ENCODE results near the gene UNC13D. TPM values are rescaled to one million over a fixed set of nuclear protein-coding genes. Genes with fewer than 3 reads are reported as not detected.

The UNC13D gene
- total RNA-seq, 1 experiment from 2014 or later = 138 TPM

- no peak for DNase-seq (ENCODE audit: low spot score)
Measured at GRCh38 chr17:75850928-75851692, 6.9 kb upstream of the UNC13D start.

- no peak for DNase-seq (ENCODE audit: low spot score)
Measured at GRCh38 chr17:75849724-75850123, 5.5 kb upstream of the UNC13D start.

GRCh38 chr17:75849279-75849646 is 5.1 kb upstream of the UNC13D start:
- DNase-seq (ENCODE audit: low spot score) = no peak

- DNase-seq (ENCODE audit: low spot score) = peak; percentile 53
Measured at GRCh38 chr17:75848523-75849278, 4.5 kb upstream of the UNC13D start.

- DNase-seq (ENCODE audit: low spot score) = no peak
Measured at GRCh38 chr17:75847614-75848522, 3.7 kb upstream of the UNC13D start.

GRCh38 chr17:75846692-75847613 is 2.7 kb upstream of the UNC13D start:
- no peak for DNase-seq (ENCODE audit: low spot score)

- DNase-seq (ENCODE audit: low spot score) = peak; percentile 56
Measured at GRCh38 chr17:75845933-75846691, 1.9 kb upstream of the UNC13D start.

- peak; percentile 93 for DNase-seq (ENCODE audit: low spot score)
Measured at GRCh38 chr17:75845058-75845711, 981 bp upstream of the UNC13D start.

- DNase-seq (ENCODE audit: low spot score) = peak; percentile 98
Measured at GRCh38 chr17:75844530-75845057, 390 bp upstream of the UNC13D start.

GRCh38 chr17:75842963-75843576 is 1.1 kb downstream of the UNC13D start:
- DNase-seq (ENCODE audit: low spot score) = no peak

GRCh38 chr17:75842411-75842810 is 1.8 kb downstream of the UNC13D start:
- DNase-seq (ENCODE audit: low spot score) = no peak

- peak; percentile 55 for DNase-seq (ENCODE audit: low spot score)
Measured at GRCh38 chr17:75840799-75841164, 3.4 kb downstream of the UNC13D start.

- no peak for DNase-seq (ENCODE audit: low spot score)
Measured at GRCh38 chr17:75839942-75840798, 4.0 kb downstream of the UNC13D start.

- no peak for DNase-seq (ENCODE audit: low spot score)
Measured at GRCh38 chr17:75838410-75838809, 5.8 kb downstream of the UNC13D start.

- no peak for DNase-seq (ENCODE audit: low spot score)
Measured at GRCh38 chr17:75837899-75838298, 6.3 kb downstream of the UNC13D start.

- DNase-seq (ENCODE audit: low spot score) = no peak
Measured at GRCh38 chr17:75836605-75837004, 7.6 kb downstream of the UNC13D start.

GRCh38 chr17:75835654-75835987 is 8.6 kb downstream of the UNC13D start:
- DNase-seq (ENCODE audit: low spot score) = no peak

GRCh38 chr17:75834928-75835653 is 9.1 kb downstream of the UNC13D start:
- DNase-seq (ENCODE audit: low spot score) = no peak

All from A172 (cell line).